Measurements from ENCODE around the gene PLA2G6. TPM values are rescaled to one million over a fixed set of nuclear protein-coding genes. Genes with fewer than 3 reads are reported as not detected.

The PLA2G6 gene
- total RNA-seq, 2 experiments from 2014 or later: 31.5 to 32.2 TPM

DNA sequence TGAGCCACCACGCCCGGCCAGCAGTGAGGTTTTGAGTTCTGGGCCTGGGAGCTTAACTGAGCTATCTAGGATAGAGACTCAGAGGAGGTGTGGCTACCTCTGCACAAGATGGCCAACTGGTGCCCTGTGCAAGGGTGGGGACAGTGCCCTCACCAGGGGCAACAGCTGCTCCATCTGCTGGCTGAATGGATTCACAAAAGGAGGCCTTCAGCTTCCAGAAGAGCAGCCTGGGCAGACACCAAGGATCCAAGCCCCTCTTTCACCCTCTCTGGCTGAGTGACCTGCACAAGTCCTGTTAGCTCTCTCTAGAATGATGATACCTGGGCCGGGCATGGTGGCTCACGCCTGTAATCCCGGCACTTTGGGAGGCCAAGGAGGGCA lies 37.6 kb downstream of the PLA2G6 start:
- Mint-ChIP-seq H3K9me3 (no peaks in the 10 kb centered on the region), H3K36me3 (peaks cover 7% of the 10 kb centered on the region), H3K27ac (no peak overlapping the region), H3K4me1 (peaks cover 15% of the 10 kb centered on the region), H3K27me3 (no peaks in the 10 kb centered on the region), H3K4me3 (no peak overlapping the region)
- no peak for DNase-seq

DNA sequence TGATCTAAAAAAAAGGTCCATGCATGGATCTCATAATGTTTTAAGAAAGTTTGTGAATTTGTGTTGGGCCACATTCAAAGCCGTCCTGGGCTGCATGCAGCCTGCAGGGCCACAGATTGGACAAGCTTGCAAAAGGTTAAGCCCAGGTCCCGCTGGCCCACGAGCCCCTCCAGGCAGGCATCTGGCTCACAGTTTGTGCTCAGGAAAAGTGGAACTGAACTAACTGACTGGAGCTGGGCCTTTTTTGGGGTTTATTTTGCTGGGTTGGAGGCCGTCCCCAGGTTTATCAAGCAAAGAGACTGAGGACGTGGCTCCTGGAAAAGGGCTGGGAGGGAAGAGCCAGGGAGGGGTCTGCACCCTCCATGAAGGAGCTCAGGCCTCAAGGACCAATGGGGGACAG lies 39.0 kb downstream of the PLA2G6 start:
- no peaks in the 10 kb centered on the region for H3K9me3 Mint-ChIP-seq
- H3K4me1 Mint-ChIP-seq: peaks cover 6% of the 10 kb centered on the region
- no peak overlapping the region for H3K4me3 Mint-ChIP-seq
- H3K27me3 Mint-ChIP-seq: no peaks in the 10 kb centered on the region
- H3K27ac Mint-ChIP-seq: no peak overlapping the region
- peaks cover 7% of the 10 kb centered on the region for H3K36me3 Mint-ChIP-seq
- no peak for DNase-seq

DNA sequence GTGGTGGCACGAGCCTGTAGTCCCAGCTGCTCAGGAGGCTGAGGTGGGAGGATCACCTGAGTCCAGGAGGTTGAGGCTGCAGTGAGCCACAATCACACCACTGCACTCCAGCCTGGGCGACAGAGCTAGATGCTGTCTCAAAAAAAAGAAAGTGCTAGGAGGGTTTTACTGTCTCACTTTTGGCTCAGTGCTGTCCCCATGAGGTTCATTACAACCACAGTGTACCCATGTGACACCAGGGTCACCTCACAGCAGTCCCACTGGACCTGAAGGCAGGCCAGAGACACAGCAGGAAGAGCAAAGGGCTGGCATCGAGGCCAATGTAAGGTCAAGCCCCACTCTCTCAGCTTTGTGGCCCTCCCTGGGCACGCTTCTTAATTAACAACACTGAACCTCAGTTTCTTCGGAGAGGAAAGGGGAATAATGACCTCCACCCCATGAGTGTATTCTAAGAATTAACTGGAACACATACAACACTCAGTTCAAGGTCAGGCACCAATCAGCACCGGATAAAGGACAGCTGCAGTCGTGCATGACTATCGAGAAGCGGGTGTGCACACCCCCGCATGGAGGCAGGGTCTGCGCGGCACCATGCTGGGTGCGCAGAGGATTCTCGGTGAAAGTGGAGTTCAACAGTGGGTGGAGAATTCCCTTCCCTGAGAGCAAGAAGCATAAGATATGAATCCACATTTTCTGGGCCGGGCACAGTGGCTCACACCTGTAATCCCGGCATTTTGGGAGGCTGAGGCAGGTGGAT lies 40.2 kb downstream of the PLA2G6 start:
- peaks cover 5% of the 10 kb centered on the region for H3K4me1 Mint-ChIP-seq
- H3K9me3 Mint-ChIP-seq: no peaks in the 10 kb centered on the region
- H3K27ac Mint-ChIP-seq: no peak overlapping the region
- H3K4me3 Mint-ChIP-seq: no peak overlapping the region
- DNase-seq: no peak
- H3K36me3 Mint-ChIP-seq: peaks cover 7% of the 10 kb centered on the region
- H3K27me3 Mint-ChIP-seq: no peaks in the 10 kb centered on the region

DNA sequence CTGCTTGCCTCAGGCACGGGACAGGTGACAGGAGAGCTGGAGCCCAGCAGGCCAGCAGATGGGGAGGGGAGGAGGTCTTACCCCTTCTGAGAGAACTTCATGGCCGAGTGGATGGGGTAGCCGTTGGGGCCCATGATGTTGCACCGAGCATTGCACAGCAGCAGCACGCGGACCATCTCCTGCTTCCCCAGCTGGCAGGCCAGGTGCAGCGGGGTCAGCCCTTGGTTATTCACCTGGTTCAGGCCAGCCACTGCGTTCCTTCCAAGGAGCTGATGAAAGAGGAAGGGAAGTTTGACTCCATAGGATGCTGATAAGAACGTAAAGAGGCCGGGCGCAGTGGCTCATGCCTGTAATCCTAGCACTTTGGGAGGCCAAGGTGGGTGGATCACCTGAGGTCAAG lies 41.7 kb downstream of the PLA2G6 start:
- Mint-ChIP-seq H3K9me3 (no peaks in the 10 kb centered on the region), H3K4me3 (no peak overlapping the region), H3K27ac (no peak overlapping the region), H3K36me3 (peaks cover 13% of the 10 kb centered on the region), H3K27me3 (no peaks in the 10 kb centered on the region), H3K4me1 (peaks cover 5% of the 10 kb centered on the region)
- DNase-seq: no peak

DNA sequence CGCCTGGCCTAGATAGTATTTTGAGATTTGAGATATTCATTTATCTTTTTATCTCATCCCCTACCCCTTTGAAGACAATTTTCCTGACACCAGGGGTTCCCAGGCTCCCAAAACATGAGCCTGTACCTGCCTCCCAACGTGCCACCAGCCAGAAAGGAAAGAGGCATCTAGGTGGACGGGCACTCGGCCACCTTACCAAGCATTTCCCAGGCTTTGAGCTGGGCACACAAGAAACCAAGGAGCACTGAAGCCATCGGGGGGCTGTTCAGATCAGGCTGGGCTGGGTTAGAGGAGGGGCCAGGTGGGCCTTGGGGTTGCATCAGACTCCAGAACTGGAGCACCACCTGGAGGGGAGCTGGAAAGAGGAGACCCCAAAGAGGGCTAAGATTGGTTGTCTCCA lies 42.7 kb downstream of the PLA2G6 start:
- H3K9me3 Mint-ChIP-seq: no peaks in the 10 kb centered on the region
- no peak for DNase-seq
- H3K36me3 Mint-ChIP-seq: peaks cover 13% of the 10 kb centered on the region
- H3K27ac Mint-ChIP-seq: no peak overlapping the region
- peaks cover 5% of the 10 kb centered on the region for H3K4me1 Mint-ChIP-seq
- no peak overlapping the region for H3K4me3 Mint-ChIP-seq
- H3K27me3 Mint-ChIP-seq: no peaks in the 10 kb centered on the region

DNA sequence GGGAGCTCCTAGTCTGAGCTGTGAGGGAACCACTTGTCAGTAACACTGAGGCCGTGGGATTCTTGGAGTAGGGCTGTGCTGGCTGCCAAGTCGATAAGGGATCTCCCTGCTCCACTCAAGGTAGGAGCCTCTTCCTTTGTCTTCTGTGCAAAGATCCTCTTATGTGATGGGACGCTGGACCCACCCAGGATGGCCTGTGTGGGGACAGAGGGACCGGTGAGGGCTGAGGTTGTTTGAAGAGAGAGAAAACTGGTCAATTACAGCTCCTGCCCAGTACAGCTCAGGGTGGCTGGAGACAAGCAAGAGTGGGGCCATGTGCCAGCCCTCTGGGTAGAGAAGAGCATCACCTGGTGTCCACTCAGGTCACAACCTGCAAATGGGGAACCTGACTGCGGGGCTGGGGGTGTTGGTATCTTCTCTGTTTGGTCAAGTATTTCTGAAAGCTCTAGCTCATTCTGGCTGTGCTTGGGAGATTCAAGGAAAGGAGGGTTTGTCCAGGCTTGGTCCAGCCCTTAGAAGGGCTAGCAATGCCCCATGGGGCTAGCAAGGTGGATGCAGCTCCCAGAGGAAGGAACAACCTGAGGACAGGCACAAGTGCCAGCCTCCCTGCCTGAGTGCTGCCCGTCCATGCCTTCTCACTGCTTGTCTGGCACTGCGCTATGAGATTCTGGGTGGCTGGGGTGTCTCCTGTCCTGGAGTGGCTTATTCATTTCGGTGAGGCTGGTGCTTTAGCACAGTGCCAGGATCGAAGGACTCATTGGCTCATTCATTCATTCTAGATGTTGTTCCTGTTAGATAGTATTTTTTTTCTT lies 43.5 kb downstream of the PLA2G6 start:
- Mint-ChIP-seq H3K4me1 (peaks cover under 1% of the 10 kb centered on the region), H3K36me3 (peaks cover 7% of the 10 kb centered on the region), H3K9me3 (no peaks in the 10 kb centered on the region), H3K4me3 (no peak overlapping the region), H3K27me3 (no peaks in the 10 kb centered on the region), H3K27ac (no peak overlapping the region)
- DNase-seq: no peak

DNA sequence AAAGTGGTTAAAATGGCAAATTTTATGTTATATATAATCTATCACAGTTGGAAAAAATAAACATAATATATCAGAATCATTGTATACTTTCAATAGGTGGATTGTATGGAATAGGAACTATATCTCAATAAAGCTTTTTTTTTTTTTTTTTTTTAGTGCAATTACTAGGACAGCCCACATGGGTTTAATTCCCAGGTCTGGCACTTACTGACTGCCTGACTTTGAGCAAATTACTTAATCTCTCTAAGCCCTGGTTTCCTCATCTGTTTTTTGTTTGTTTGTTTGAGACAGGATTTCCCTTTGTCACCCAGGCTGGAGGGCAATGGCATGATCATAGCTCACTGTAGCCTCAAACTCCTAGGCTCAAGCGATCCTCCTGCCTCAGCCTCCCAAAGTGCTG lies 45.0 kb downstream of the PLA2G6 start:
- Mint-ChIP-seq H3K27me3 (no peaks in the 10 kb centered on the region), H3K9me3 (no peaks in the 10 kb centered on the region), H3K27ac (no peak overlapping the region), H3K36me3 (peaks cover 10% of the 10 kb centered on the region), H3K4me3 (no peak overlapping the region), H3K4me1 (no peaks in the 10 kb centered on the region)
- no peak for DNase-seq

DNA sequence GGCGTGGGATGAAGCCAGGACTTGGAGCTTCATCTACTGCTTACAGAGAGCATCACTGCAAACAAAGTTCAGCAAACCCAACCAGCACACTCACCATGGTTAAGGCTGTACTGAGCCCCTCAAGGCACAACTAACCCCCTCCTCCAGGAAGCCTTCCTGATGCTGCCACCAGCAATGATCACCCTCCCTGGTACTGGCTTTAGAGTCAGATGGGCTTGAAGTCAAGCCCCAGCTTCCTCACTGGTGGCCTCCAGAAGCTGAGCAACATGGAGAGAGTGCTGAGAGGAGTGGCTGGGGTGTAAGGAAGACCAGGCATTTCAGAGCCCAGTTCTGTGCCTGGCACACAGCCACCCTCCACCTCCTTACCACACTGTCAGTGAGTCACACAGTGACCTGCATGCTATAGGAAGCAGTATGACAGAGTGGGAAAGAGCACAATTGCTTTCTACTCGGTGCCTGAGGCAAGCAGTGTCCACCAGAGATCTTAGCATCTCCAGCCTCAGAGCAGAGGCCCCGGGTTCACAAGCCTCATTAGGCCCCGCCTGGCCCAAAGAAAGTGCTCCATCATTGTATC lies 46.4 kb downstream of the PLA2G6 start:
- no peak overlapping the region for H3K27ac Mint-ChIP-seq
- no peak overlapping the region for H3K4me3 Mint-ChIP-seq
- no peak for DNase-seq
- no peaks in the 10 kb centered on the region for H3K4me1 Mint-ChIP-seq
- no peaks in the 10 kb centered on the region for H3K9me3 Mint-ChIP-seq
- H3K27me3 Mint-ChIP-seq: no peaks in the 10 kb centered on the region
- H3K36me3 Mint-ChIP-seq: peaks cover 10% of the 10 kb centered on the region

DNA sequence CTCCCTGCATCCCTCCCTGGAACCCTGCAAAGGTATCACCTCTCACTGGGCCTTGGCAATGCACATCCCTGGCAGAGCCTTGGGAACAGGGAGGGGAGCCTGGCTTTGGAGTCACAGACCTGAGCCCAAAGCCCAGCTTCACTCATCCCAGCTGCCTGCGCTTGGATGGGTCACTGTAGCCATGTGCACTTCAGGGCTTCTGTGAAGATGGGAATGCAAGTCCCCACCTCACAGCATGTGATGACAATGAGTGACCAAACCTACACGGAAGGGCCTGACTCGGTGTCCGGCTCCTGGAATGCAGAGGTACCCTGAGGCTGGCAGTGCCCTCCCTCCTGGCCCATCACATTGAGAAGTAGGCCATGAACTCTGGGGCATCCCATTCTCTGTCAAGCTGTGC lies 48.3 kb downstream of the PLA2G6 start:
- Mint-ChIP-seq H3K36me3 (peaks cover 10% of the 10 kb centered on the region), H3K4me3 (no peak overlapping the region), H3K27me3 (no peaks in the 10 kb centered on the region), H3K4me1 (no peaks in the 10 kb centered on the region), H3K9me3 (no peaks in the 10 kb centered on the region), H3K27ac (no peak overlapping the region)
- DNase-seq: no peak

DNA sequence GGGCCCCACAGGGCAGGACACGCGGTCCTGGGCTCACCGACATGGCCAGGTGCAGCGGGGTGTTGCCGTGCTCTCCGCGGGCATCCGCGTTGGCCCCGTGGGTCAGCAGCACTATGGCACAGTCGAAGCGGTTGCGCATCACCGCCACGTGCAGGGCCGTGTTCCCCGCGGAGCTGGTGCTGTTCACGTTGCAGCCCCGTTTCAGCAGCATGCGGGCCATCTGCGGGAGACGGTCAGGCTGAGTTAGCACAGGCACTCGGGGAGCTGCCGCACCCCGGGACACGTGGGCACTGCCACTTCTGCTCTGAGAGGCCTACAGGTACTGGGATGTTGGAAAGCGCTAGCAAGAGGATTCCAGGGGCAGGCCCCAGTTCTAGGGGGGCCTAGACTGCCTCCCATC lies 48.8 kb downstream of the PLA2G6 start:
- H3K27ac Mint-ChIP-seq: no peak overlapping the region
- peaks cover 10% of the 10 kb centered on the region for H3K36me3 Mint-ChIP-seq
- no peak overlapping the region for H3K4me3 Mint-ChIP-seq
- no peak for DNase-seq
- no peaks in the 10 kb centered on the region for H3K27me3 Mint-ChIP-seq
- no peaks in the 10 kb centered on the region for H3K4me1 Mint-ChIP-seq
- H3K9me3 Mint-ChIP-seq: no peaks in the 10 kb centered on the region

DNA sequence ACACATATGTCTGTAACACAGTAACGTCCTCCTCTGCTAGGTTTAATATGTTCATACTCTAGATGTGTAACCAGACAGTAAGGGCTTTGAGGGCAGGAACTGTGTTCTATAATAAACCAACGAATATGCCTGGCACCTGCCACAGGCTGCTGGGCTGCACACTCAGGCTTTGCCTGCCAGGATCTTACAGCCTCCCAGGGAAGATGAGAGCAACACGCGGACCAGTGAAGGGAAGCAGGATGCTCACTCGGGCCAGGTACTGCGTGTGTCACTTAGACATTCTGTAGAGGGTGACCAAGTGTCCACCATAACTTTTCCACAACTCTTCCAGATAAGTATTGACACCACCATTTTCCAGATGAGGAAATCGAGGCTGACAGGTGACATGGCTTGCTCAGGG lies 49.5 kb downstream of the PLA2G6 start:
- Mint-ChIP-seq H3K27me3 (no peaks in the 10 kb centered on the region), H3K27ac (no peak overlapping the region), H3K4me1 (no peaks in the 10 kb centered on the region)

DNA sequence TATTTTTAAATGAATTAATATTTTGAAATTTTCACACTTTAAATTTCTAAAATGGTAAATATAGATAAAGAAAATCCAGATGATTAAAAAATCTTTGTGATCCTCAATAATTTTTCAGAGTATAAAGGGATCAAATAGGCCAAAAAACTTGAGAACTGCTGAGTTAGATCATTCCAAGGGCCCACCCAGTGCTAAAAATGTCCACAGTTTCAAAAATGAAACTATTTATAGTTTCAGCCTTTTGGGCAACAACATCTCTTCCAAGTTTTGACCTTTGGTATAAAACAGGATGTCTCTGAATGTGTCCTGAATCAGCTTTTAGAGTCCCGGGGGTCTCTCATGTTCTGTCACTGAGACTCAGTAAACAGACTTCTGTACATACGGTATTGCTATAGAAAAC lies 50.2 kb downstream of the PLA2G6 start:
- Mint-ChIP-seq H3K36me3 (peaks cover 10% of the 10 kb centered on the region), H3K9me3 (no peaks in the 10 kb centered on the region), H3K4me1 (no peaks in the 10 kb centered on the region), H3K27ac (no peak overlapping the region), H3K4me3 (no peak overlapping the region), H3K27me3 (no peaks in the 10 kb centered on the region)
- DNase-seq: no peak

More for the DNA sequence above, 49.5 kb downstream of the PLA2G6 start:
- Mint-ChIP-seq H3K4me3 (no peak overlapping the region), H3K9me3 (no peaks in the 10 kb centered on the region), H3K36me3 (peaks cover 10% of the 10 kb centered on the region)
- no peak for DNase-seq

DNA sequence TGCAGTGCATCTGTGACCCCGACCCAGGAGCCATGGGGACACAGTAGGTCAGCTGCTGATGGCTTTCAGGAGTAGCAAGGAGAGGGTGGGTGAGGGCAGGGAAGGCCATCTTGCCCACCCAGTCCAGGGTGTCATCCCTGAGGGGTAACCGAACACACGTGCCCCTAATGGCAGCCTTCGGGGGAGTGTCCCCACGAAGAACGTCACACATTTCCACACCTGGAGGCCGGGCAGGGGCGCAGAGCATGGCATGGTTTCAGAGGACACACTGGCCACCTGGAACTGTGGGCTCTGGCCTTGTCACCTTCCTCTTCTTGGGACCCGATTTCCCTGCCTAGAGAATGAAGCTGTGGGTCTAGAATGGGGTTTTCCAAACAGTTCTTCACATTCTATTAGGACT lies 51.8 kb downstream of the PLA2G6 start:
- DNase-seq: no peak
- Mint-ChIP-seq H3K4me3 (no peak overlapping the region), H3K4me1 (no peaks in the 10 kb centered on the region), H3K36me3 (peaks cover 5% of the 10 kb centered on the region), H3K9me3 (no peaks in the 10 kb centered on the region), H3K27ac (no peak overlapping the region), H3K27me3 (no peaks in the 10 kb centered on the region)

DNA sequence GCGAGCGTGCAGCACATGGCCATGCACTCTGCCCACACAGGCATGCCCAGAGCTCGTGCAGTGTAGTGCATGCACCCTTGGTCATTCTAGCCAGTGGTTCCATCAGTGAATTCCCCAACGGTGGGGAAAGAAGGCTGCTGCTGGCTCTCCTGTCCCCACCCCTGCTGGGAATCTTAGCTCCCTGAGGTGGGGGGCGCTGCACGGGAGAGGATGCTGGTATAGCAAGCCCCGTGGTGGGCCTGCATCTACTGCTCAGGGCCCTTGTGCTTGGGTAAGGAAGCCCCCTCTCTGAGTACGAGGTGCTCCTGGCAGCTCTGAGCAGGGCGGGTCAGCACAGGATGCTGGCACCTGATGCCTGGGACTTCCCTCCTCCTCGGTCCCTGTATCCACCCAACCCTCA lies 52.6 kb downstream of the PLA2G6 start:
- Mint-ChIP-seq H3K4me3 (no peak overlapping the region), H3K4me1 (no peaks in the 10 kb centered on the region), H3K9me3 (no peaks in the 10 kb centered on the region), H3K27ac (no peak overlapping the region), H3K36me3 (peaks cover 3% of the 10 kb centered on the region), H3K27me3 (no peaks in the 10 kb centered on the region)
- DNase-seq: no peak

DNA sequence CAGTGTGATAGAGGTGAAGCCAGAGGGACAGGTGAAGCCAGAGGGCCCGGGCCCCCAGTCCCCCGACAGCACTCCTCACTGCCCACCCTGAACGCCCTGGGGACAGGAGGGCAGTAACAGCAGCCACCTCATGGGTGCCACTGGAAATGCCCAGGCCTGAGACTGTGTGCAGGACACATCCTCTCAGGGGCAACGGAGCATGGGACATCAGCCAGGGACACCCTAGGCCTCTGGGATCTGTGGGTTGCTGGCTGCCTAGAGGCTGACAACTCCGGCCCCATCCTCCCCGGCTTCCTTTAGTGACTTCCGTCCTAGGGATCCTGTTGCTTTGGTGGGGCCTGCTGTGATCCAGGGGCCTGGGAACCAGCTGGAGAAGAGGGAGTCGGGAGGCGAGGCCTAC lies 53.8 kb downstream of the PLA2G6 start:
- no peaks in the 10 kb centered on the region for H3K27me3 Mint-ChIP-seq
- no peaks in the 10 kb centered on the region for H3K4me1 Mint-ChIP-seq
- H3K9me3 Mint-ChIP-seq: no peaks in the 10 kb centered on the region
- no peak overlapping the region for H3K4me3 Mint-ChIP-seq
- no peak overlapping the region for H3K27ac Mint-ChIP-seq
- peaks cover 3% of the 10 kb centered on the region for H3K36me3 Mint-ChIP-seq
- no peak for DNase-seq

All from activated naive CD8-positive, alpha-beta T cell treated with anti-CD3 and anti-CD28 coated beads for 36 hours (primary cell).